Hematopoietic multipotent progenitor cell treated with erythropoietin and hydrocortisone succinate and interleukin-3 and kit ligand, for 4 days (in vitro differentiated cells): Measurements from ENCODE around the gene SCUBE3.

Experiments
- DNase-seq: peaks from one replicate; pipeline ENCODE4 v3.0.0-alpha.2; 2015

The SCUBE3 gene

DNA sequence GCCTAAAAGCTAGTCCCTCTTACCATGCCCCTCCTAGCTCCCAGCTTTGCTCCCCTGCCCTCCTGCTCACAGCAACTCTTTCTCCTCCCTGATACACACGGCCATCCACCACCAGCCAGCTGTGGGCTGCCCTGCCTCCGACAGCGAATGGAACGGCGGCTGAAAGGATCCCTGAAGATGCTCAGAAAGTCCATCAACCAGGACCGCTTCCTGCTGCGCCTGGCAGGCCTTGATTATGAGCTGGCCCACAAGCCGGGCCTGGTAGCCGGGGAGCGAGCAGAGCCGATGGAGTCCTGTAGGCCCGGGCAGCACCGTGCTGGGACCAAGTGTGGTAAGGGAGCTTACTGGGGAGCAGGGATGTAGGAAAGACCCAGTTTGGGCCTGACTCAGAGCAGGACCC is 29.1 kb downstream of the SCUBE3 start:
- no peak for DNase-seq

DNA sequence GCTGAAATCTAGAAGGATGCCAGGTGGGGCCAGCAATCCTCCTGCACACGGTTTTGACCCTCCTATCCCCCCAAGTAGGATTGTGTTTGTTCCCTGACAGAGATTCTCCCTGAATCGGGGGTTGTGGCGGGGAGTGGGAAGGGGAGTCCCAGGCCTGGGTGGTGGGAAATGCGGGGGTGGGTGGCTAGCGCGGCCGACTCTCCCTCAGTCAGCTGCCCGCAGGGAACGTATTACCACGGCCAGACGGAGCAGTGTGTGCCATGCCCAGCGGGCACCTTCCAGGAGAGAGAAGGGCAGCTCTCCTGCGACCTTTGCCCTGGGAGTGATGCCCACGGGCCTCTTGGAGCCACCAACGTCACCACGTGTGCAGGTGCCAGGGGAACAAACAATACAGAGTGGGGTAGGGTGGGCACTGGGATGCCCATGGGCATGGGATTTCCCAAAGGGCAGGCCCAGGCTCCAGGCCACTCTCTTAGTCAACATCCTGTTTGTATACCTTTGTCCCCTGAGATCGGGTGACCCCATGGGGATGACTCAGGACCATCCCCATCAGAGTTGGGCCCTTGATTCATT is 29.7 kb downstream of the SCUBE3 start:
- DNase-seq, result no peak

DNA sequence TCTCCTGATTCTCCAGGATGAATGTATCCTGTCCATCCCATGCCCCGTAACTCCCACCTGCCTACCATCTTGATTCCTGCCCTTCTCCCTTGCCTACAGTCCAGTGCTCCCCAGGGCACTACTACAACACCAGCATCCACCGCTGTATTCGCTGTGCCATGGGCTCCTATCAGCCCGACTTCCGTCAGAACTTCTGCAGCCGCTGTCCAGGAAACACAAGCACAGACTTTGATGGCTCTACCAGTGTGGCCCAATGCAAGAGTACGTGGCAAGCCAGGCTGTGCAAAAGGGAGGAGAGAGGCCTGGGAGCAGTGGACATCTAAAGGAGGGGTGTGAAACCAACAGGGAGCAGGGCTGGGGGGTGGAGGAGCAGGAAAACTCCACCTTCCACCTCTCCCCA is 30.8 kb downstream of the SCUBE3 start:
- no peak for DNase-seq

DNA sequence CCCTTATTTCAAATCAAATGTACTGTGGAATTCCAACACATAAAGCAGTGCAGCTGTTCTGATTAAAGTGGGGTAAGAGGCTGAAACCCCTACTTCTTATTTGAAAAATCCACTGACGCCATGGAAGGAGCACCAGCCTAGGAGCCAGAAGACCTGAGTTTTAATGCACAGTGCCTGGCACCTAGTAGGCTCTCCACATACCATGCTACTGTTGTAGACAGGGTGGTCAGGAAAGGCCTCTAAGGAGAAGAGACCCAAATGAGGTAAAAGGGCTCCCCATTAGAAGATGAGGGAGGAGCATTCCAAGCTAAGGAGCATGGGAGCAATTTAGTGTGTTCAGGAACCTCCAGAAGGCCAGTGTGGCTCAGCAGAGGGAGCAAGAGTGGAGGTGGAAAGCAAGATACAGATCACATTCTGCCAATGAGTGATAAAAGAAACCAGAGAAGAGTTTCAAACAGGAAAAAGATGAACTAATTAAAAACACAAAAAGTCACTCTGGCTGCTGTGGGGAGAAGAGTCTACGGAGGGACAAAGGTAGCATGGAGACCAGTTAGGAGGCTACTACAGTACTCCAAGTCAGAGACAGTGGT is 34.0 kb downstream of the SCUBE3 start:
- no peak for DNase-seq

DNA sequence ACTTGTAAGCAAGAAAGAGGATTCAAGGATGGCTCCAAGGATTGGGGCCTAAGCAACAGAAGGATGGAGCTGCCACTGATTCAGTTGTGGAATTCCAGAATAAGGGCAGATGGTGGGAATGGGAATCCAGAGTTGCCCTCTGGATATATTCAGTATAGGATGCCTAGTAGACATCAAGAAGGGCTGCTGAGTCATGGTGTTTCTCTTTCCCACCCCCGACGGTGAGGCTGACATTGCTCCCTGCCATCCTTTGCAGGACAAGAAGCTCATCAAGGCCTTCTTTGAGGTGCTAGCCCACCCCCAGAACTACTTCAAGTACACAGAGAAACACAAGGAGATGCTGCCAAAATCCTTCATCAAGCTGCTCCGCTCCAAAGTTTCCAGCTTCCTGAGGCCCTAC is 34.5 kb downstream of the SCUBE3 start:
- DNase-seq, result no peak

DNA sequence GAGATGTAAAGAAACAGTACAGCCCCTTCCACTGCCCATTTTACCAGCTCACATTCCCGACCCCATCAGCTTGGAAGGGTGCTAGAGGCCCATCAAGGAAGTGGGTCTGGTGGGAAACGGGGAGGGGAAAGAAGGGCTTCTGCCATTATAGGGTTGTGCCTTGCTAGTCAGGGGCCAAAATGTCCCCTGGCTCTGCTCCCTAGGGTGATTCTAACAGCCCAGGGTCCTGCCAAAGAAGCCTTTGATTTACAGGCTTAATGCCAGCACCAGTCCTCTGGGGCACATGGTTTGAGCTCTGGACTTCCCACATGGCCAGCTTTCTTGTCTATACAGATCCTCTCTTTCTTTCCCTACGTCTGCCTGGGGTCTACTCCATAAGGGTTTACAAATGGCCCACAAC is 35.2 kb downstream of the SCUBE3 start:
- no peak for DNase-seq

DNA sequence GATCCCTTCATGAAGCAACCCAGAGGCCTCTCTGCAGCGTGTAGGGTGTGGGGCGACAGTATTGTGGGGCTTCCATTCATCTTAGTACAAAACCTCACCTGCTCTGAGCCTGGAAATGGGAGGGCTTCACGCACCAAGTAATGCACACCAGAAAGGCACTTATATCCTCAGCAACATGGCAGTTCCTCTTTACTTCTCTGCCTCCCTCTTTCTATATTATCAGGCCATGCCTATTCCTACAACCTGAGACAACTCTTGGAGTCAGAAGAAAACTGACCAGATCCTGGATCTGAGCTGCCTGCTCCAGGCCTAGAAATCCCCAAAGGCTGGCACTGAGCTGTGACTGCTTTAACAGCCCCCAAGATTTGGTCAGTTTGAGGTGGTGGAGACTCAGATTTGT is 38.2 kb downstream of the SCUBE3 start:
- DNase-seq, result no peak

DNA sequence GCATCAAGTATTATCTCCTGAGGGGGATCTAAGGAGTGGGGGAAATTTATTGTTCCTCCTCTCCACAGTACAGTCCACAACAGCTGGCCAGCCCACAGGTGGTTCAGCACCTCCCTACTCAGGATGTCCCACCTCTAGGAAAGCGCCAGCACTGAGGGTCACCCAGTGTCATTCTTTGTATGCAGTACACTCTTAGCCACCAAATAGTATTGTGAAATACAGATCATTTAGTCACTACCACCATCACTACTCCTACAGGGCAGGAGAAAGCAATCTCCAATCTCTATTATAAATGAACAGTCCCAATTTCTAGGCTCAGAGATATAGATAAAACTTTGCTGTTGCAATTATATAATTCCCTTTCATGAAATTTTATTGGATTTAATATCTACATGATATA is 39.5 kb downstream of the SCUBE3 start:
- DNase-seq, result no peak

DNA sequence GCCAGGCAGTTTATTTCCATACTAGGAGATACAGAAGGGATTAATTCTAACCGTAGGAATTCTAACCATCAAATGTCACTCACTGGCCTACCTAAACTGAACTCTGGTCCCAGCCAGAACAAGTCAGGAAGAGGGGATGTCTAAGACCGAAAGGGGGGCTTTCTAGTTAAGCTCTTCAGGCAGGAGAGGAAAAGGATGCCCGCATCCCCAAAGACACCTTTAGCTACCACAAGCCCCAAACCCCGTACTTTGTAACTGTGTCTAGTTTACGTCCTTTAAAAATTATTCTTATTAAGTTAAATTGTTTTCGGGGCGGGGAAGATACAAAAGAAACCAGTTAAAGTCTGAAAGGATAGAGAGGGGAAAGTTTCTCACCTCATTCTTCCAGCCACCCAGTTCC is 44.6 kb downstream of the SCUBE3 start:
- DNase-seq, result no peak

DNA sequence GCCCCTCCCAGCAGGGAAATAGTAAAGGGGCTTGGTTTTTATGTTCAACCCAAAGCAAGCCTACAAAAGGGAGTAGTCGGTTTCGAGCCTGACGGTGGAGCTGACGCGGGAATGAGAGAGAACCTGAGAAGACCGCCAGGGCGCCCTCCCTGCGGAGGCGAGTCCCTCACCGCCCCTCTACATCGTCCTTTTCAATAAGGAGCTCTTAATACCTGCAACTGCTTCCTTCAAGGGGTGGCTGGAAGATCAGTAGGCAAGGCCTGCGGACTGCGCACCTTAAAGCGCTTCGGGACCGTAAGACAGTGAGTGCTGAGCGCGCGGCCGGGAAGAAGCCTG is 45.1 kb downstream of the SCUBE3 start:
- peak; percentile 72 for DNase-seq

DNA sequence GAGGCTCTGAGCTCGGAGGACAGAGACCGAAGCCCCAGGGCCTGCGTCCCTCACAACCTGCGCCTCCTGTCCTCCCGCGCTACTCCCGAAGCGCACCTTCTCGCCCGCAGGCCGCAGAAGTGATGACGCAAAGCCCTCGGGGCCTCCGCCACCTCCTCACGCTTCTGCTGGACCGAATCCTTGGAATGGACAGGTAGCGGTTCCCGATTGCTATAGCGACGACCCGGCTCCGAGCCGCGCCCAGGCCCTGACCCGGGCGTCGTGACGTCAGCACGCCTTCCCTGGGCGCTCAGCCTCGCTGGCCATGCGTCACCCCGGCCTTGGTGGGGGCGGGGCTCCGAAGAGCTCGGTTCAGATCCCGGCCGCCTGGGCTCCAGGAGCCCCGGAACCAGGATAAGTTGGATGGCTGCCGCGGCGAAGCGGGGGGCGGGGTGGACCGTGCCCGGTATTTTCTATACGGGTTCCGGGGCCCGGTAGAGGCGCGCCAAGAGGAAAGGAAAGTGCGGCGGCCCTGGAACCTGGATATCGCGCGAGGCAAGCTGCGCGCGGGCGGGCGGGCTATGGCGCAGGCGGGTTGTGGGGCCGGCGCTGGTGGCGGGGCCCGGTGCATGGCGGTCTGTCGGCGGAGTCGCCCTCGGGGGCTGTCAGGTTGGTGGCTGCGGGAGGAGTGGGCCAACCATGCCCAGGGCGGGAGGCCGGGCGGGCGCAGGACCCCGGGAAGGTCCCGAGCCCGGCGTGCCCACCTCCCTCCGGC is 45.6 kb downstream of the SCUBE3 start, which contains the start of gene ZNF76:
TSS of gene ZNF76 (plus strand) at position 542 of the 754 bp plus-strand sequence. CDS start 21,417 bp downstream, outside the sequence.
- peak; percentile 98 for DNase-seq

DNA sequence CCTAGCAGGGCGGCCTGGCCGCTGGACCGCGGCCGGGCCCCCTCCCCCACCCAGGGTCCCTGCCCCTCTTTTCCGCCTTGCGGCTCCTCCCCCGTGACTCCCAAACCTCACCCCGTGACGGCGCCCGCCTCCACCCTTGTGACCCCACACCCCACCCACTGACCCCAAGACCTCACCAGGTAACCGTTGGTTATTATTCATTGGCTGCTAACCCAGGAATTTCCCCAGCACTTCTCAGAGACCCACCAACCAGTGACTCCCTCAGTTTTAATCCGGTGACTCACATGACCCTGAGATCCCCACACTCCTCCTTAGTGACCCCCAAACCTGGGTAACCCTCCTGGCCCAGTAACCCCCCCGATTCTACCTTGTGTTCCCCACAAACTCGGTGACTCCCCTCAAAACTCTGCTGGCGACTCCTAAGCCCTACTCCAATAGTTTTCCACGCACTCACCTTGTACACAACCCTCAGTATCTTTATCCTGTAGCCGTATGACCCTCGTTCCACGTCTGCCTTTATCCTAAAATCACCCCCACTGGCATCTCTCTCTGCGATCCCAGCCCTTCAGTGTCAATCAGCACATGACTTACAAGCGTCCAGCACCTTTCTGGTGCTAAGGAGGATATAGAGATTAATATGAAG is 46.3 kb downstream of the SCUBE3 start:
- DNase-seq, result peak; percentile 89

DNA sequence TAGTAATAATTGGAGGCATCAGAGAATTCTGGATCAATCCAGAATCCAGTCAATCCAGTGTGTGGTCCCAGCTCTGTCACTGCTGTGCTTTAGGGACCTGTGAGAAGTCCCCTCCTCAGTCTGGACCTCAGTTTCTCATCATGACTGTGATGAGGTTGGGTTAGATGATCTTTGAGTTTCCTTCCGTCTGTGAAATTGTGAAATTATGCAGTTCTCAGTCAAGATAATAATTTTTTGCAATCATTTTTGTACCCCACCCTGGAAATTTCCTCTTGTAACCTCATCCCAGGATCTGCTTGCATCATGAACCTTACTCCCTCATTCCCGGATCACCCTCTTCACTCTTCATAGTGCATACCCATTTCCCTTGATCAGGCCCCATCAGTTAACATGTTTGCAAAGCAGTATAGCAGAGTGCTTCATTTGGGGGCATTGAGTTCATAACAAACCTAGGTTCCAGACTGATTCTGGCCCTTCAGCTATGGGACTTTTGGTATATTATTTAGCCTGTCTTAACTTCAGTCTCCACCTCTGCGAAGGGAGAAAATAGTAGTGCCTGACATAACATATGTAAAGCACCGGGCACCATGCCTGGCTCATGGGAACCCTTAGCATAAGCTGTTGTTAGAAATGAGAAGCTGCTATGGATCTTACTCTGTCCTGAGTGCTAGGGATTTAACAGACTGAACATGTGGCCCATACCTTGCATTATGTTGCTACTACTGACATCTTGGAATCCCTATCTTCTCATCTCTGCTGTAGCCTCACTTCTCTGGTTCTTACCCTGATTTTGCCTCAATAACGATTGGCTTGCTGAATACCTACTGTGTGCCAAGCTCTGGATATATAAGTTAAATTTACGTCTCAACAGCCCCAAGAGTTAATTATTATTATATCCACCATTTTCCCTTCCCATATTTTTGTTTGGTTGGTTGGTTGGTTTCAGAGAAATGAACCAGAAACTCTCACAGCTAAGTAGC is 47.1 kb downstream of the SCUBE3 start:
- no peak for DNase-seq

DNA sequence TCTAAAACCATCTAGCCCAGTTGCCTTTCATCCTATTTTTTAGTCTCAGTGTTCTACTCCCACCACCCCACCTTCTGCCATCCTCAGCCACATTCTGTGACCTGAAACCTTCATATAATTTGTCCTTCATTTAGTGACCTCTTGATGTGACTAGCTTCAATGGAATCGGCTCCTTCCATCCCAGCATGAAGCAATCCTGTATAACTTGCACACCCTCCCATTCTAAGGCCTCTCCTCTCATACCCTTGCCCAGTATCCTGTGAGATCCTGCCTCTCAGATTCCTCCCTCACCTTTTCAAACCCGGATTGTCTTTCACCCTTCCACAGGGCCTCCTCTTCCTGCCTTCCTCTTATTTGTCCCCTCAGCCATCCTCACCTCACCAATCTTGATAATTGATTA is 48.8 kb downstream of the SCUBE3 start:
- no peak for DNase-seq

DNA sequence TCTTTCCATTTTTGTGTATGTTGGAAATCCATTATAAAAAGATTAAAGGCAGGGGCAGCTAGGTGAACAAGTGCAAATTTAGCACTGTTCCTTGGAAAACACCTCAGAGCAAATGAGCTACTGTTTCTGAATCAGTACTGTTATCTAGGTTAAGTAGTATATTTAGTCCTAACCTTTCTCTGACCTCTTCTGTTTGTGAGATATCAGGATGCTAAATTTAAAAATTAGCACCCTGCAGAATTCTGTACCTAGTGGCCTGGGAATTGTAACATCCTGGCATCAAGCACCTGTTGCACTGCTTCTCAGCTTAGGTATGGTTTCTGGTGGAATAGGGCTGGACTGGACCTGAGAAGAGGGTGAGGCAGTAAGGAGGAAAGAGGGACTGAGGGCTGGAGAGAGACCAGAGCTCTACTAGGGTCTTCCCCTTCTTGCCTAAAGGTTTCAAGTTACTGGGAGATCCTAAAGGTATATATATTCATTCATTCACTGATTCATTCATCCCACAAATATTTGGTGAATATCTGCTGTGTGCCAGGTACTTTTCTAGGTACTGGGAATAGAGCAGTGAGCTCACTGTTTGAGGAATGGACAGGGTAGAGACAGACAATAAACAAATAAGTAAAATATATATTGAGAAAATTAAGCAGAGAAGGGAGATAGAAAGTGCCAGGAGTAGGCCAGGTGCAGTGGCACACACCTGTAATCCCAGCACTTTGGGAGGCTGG is 51.0 kb downstream of the SCUBE3 start:
- DNase-seq, result no peak

DNA sequence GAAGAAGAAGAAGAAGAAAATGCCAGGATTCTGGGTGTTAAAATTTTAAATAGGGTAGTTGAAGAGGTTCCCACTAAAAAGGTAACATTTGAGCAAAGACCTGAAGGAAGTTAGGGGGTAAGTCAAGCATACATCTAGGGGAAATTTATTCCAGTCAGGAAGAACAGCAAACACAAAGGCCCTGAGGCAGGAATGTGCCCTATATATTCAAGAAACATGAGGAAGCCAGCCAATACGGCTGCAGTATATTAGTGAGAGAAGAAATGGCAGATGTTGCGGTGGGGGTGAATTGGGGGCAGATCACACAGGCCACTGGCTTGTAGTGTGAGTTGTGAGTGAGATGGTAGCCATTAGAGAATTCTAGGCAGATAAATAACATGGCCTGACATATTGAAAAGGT is 51.8 kb downstream of the SCUBE3 start:
- no peak for DNase-seq

DNA sequence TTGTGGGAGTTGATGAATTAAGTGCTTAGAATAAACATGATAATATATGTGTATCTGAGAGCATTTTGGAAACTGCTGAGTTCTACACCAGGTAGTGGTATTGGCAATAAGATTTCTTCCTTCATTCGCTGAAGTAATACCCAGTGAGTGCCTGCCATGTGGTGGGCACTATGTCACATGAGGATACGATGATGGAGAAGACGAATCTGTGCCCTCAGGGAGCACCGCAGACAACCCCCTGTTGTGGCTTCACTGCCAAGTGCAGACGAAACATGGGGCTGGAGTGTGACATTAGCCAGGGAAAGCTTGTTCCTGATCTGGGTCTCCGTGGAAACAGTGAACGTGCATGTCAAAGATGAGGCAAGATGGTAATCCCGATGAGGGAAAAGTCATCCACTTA is 53.7 kb downstream of the SCUBE3 start:
- DNase-seq, result no peak

DNA sequence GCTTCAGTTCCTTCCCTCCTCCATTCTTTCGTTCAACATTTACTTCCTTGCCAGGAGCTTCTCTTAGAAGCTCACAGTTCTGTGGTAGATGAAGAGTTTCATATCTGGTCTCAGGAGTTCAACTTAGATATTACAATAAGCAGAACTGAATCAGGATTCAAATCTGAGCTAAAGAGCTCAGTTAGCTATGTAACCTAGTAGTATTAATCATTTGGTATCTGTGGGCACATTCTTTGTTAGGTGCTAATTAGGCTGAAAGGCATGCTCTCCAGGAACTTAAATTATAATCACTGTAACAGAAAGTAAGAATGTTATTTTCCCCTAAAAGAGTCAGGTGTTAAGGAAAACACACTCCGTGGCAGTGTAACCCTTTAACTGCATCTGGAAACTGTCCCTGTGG is 54.1 kb downstream of the SCUBE3 start:
- no peak for DNase-seq

DNA sequence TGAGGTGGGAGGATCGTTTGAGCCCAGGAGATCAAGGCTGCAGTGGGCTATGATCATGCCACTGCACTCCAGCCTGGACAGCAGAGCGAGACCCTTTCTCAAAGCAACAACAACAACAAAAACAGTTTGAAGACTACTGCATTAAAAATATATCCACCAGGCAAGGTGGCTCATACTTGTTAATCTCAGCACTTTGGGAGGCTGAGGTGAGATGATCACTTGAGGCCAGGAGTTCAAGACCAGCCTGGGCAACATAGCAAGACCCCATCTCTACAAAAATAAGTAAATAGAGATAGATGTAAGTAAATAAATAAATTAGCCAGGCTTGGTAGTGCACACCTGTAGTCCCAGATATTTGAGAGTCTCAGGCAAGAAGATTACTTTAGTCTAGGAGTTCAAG is 58.2 kb downstream of the SCUBE3 start:
- DNase-seq, result no peak

DNA sequence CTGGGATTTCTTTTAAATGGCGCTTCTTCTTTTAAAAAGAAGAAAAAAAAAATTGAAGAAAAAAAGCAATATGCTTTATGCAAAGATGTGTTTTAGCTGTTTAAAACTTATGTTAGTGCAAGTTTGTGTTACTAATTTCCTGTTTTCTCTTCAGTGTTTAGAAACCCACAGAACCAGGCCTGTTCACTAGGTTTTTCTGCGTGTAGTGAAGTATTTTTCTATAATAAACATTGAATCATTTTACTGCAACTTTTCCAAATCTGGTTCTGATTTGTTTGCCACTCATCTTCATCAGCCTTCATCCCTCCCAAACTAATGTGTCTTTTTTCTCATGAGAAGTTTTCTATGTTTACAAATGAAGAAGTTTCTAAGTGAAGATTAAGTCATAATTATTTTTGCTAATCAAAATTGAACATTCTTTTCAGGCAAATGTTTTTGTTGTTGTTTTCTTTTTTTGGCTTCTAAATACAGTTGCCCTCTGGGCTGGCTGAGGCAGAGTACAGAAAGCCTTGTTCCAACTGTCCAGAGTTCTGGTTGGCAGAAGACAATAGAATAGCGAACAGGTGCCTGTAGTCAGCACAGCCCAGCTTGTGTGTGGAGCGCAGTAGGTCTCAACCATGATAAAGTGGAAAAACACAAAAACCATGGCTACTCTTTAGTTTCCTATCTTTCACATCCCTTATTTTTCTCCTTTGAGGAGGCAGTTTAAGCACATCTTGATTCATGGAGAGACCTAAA is 60.2 kb downstream of the SCUBE3 start:
- no peak for DNase-seq

DNA sequence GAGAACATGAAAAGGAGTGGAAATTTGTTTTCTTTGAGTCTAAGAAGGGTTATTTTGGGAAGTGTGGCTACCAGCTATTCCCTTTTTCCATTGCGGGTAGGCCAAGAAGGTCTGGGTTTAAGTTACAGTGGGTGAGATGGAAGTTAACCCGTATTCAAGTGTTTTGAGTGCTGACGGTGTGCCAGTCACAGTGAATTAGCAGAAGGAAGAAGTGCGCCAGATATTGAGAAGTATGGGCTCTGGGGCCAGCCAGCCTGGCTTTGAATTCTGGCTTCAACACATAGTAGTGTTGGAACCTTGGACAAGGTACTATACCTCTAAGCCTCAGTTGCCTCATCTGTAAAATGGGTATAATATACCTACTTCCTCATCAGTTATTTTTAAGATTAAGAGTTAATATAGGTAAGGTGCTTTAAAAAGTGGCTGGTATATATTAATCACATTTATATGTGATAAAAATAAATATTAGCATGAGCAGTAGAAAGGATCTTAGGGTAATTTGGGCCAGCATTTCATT is 62.0 kb downstream of the SCUBE3 start:
- DNase-seq, result no peak
